Head of caudate nucleus (tissue), 42 donors: Measurements from ENCODE around the gene AP3M1.

Experiments used
- DNase-seq, 42 donors: peaks; one replicate each; pipeline versions ENCODE4 v3.0.0 to v3.0.0-alpha.2; 2020 to 2021; ENCODE audit warnings: mixed read lengths in 7 of 42
- intact Hi-C: fragments of 100-400 bp; cut with DNase I; formaldehyde crosslinking; loops from one replicate; pipeline ENCODE4 v1.15.0; 2022

The AP3M1 gene

DNA sequence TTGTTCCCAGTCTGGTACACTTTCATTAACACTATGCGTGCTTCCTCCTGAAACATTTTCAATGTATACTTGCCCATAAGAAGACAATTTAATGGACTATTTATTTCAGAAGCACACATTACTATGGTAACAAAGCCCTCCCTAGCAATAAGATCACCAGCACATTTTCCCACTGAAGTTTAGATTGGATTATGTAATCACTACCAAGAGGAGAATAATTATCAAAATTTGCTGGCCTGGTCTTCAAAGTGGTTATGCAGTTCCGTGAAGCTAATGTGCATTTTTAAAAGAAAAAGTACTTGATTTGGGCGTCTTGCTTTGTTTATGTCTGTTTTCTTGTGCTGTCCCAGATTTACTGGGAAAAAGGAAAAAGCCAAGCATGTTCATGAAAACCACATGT is 61.9 kb downstream of the AP3M1 start:
- DNase-seq, result no peak
- intact Hi-C loops, result no loop called here

DNA sequence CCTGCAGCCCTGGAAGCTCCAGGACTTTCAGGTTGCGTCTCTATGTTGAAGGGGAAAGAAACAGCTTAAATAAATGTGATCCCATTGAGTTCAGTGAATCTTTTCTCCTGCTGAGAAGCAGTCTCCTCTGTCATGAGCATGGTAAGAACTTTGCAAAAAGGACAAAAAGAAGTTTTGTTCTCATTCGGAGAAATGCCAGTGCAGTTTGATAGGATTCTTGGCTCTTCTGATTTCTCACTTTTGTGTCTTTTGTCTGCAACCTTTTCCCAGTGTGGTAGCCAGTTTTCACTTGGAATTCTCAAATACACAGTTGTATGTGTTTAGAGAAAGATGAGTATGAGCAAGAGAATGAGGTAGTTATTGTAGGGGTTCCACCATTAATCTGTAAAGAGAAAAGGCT is 64.3 kb downstream of the AP3M1 start:
- intact Hi-C loops, result no loop called here
- no peak for DNase-seq

DNA sequence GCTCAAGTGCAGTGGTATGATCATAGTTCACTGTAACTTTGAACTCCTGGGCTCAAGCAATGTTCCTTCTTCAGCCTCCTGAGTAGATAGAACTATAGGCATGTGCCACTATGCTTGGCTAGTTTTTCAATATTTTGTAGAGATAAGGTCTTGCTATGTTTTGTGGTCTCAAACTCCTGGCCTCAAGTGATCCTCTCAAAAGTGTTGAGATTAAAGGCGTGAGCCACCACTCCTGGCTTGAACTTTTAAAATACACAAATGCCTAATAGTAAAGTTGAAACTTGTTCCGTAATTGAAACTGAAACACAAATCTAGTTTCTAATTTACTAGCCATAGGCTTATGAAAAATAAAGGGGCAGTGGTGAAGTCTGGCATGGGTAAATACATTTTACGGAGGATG is 65.7 kb downstream of the AP3M1 start:
- no peak for DNase-seq
- intact Hi-C loops, result loop anchor here (5.0 kb wide), 1 partner anchor 198 kb away; no protein-coding TSS in a partner anchor

DNA sequence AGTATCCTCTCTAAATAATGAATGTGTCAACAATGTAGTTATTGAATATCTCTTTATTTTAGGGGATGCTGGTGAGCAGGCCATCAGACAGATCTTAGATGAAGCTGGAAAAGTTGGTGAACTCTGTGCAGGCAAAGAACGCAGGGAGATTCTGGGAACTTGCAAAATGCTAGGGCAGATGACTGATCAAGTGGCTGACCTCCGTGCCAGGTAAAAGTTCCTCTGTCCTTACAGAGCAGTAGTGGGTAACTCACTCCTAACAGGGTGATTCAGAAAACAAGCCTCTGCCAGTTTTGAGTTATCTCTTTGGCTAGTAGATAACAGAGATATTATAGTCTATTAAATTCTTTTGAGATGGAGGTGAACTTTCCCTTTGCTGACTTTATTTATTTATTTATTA is 67.3 kb downstream of the AP3M1 start:
- intact Hi-C loops, result loop anchor here (5.0 kb wide), 1 partner anchor 196 kb away; no protein-coding TSS in a partner anchor
- no peak for DNase-seq

DNA sequence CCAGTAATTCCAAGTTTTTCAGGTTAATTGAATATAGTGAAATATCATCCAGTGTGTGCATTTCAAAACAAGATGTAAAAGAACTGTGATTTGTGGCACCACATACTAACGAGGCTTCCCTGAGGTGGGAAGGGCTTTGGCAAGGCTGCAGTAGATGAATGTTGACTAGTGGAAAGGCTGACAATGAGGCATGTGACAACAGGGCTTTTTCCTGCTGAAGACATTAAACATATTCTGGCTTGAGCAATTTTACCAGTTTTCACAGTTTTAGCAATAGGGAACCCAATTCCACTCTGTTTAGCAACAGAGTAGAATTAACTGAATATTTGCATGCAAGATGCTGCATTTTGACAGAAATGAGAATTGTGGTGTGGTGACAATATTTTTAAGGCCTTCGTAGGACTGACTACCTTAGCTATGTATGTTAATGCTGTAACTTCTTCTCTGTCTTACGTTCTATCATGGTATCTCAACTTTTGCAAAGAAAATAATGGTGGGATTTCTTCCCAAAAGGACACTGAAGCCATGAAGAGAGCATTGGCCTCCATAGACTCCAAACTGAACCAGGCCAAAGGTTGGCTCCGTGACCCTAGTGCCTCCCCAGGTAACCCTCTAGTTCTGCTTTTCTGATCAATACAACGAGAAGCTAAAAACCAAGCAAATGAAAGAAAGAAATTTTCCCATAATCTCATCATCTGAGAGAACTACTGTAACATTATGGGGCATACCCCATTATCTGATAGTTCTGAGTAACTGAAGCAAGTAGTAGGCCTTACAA is 68.5 kb downstream of the AP3M1 start:
- intact Hi-C loops, result loop anchor here (5.0 kb wide), 1 partner anchor 195 kb away; no protein-coding TSS in a partner anchor
- no peak for DNase-seq

DNA sequence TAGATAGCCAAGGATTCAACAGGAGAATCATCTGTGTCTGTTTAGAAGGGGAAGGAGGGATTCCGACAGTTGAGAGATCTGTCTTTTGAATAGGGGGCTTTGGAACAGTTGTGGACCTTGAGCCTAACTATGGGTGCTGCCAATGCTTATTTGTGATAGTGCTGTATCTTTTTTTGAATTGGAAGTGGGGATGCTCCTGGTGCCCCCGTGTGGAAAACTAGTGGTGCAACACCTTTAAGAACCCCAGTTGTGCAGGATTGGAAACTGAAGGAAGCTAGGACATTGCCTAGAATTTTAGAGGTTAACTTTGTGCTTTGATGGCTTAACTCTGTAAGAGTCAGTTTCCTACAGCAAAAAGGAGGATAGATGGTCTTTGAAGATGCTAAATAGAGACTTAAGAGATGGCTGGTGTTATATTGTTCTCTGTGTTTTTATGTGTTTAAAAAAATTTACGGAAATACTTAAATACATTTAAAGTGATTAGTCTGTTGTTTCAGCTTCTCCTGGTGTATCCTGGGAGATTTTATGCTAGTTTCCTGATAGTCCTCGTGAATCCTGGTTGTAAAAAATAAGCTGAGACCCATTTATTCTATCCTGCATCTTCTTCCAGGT is 69.3 kb downstream of the AP3M1 start:
- DNase-seq, result peak in 38 of 42 donors; percentile 8 to 81 (median 50)

DNA sequence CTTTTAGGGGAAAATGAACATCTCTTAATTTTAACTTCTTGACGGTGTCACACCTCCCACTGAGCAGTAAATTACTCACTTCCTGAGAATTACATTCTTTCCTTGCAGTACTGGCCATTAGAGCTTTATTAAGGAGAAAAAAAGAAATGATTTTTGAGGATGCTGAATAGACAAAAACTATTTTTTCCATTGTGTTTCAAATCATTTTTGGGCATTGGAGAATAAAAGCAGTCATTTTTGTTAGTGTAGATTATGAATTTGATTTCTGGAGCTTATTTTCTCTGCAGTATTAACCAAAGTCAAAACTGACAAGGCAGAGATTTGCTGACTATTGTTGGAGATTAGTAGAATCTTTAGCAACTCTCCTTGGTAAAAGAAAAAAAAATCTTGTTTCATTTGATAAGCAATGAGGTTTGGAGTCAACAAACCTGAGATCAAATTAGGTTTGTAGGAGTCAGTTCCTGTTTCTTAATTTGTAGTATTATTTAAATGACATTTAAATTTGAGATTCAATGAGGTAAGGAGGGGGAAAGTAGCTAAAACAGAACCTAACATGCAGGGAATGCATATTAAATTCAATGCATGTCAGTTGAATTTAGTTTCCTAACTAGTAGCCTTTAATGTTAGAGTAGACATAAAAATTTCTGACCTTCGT is 70.6 kb downstream of the AP3M1 start:
- no peak for DNase-seq
- intact Hi-C loops, result loop anchor here (5.0 kb wide), 1 partner anchor 193 kb away; no protein-coding TSS in a partner anchor

More for the DNA sequence above, 69.3 kb downstream of the AP3M1 start:
- intact Hi-C loops, result loop anchor here (5.0 kb wide), 1 partner anchor 194 kb away; no protein-coding TSS in a partner anchor

DNA sequence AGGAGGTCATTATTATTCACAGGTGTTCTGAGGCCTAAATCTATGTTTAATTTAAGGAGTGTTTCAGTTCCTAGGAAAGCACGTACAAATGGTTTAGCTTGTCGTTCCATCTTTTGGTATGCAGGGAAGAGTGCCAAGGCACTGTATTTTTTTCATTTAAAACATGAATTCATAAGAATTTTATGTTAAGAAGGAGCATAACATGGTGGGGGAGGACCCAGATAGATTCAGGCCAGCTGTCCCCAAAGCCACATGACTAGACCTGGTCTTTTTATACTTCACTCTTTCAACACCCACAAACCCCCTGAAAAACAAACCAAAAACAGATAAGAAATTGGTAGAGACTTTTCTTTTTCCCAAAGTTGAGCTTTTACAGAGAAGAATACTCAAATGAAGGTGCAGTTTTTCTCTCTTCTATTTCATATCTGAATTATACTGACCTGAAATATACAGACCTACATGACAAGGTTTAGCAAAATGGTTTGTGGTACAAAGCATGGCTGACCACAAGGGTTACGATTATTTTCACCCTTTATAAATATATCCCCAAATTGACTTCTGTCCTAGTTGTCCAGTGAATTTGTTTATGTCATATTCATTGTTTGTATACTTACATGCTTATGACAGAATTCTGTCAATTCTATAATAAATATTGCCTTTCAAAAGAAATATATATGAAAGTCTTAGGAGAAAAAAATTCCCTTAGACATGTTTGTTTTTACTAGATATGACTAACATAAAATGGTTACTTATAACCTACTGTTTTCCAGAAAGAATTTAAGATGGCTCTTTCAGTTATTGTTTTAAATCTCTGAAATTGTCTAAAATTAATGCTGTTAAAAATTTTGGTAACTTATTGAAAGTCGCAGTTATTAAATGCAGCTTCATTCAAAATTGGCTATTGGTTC is 71.3 kb downstream of the AP3M1 start:
- no peak for DNase-seq
- intact Hi-C loops, result no loop called here

DNA sequence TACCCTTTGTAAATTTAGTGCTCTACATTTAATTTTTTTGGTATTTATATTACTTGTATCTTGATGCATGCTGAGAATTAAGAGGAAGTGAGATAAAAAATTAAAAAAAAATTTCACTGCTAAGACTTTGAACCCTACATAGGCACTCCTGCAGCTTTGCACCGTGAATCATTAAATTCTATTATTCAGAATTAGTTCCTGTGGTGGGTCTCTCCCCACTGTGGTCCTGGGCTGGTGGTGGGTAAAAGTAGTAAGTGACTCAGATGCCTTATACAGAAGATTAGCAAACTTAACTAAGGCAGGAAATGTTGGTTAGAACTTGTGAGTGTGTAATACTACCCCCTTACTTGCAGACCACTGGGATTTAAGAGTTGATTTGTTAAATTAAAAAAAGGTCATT is 72.6 kb downstream of the AP3M1 start:
- intact Hi-C loops, result no loop called here
- DNase-seq, result no peak

DNA sequence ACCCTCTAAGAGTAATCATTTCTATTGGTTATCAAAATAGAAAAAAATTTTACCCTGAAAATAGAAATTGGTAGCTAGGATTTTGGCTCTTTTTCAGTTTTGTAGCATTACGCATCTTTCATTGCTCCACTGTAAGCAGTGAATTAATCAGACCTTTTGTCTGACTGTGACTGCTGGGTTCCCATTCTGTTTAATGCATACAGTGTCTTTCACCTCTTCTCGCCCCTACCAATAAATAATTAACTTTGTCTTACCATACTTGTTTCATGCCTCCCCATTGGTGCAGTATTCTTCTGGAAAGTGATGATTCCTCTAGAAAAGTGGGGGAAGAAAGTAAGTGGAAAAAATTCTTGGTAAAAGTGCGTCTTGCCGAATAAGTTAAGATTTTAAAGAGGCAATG is 73.2 kb downstream of the AP3M1 start:
- intact Hi-C loops, result no loop called here
- no peak for DNase-seq

DNA sequence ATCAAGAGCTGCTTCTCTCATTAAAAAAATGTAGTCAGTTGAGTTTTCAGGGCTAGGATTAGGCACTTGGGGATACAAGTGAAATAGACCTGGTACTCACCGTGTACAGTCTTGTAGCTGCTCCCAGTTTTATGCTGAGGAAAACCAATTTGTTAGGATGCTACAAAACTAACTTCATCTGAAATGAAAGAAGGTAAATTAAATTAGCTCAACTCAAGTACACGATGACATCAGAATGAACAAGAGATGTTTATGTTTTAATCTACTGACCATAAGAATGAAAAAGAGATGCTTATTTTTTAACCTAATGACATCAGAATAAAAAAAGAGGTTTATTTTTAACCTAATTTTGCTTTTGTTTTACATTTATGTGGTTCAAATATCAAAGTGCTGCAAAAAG is 73.7 kb downstream of the AP3M1 start:
- DNase-seq, result no peak
- intact Hi-C loops, result no loop called here

DNA sequence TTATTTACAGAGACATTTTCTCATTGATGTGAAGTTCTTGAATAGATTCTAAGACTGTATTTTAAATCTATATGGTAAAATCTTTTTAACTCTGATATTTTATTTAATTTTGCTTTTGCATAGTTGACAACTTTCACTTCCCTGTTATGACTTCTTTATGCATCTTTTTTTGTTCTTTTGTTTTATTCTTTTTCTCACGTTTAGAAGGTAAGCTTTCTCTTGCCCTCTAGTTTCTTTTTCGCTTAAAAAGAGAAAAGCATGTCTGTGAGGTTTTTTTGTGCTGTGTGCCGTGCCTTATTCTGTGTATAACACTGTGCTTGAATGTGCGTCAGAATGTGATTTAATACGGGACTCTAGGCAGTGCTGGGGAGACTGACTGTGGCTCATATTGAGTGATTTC is 74.7 kb downstream of the AP3M1 start:
- no peak for DNase-seq
- intact Hi-C loops, result no loop called here

DNA sequence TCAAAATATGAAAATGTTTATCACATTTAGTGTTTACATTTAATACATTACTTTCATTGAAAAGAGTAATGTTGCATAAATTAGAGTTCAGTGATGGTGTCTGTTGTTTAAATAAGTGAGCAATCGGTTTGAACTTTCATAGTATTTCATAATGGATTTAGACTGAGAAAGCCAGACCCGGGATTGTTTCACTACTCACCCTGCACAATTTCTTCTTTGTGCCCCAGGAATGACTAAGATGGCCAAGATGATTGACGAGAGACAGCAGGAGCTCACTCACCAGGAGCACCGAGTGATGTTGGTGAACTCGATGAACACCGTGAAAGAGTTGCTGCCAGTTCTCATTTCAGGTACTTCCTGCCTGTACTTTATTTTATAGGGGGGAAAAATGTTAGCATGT is 78.1 kb downstream of the AP3M1 start:
- intact Hi-C loops, result no loop called here
- no peak for DNase-seq

DNA sequence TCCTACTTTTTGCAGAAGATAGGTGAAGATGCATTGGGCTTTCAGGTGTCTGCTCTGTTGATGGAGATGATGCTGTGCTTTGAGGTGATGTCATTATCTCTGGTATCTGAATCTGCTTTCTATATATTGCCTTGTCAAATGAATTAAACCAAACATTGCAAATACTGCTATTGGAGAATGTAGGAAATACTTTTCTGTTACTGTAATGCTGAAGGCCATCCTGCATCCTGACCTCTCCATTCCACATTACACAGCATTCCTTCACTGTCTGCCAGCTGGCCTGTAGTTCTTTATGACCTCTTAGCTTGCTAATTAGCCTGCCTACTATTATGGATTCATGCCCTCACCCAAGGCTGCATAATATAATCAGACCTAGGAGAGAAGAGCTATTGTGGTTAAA is 79.5 kb downstream of the AP3M1 start:
- intact Hi-C loops, result no loop called here
- no peak for DNase-seq
